HL-60 (cell line): ENCODE data around the gene RHOBTB1.

Experiments
- CTCF ChIP-seq: IDR thresholded peaks from one replicate; pipeline ENCODE4 v1.5.1; 2011; ENCODE audit warnings: low read length, control low read depth, inconsistent platforms; ENCODE audit not compliant: insufficient read depth
- GABPA ChIP-seq: IDR thresholded peaks from 2 replicates; pipeline ENCODE4 v1.6.1; 2012; ENCODE audit warnings: low read depth
- POLR2AphosphoS5 ChIP-seq: IDR thresholded peaks from 2 replicates; pipeline ENCODE4 v1.6.1; 2012; ENCODE audit warnings: low read depth
- SPI1 ChIP-seq: IDR thresholded peaks from 2 replicates; pipeline ENCODE4 v1.6.1; 2012; ENCODE audit warnings: low read depth, mild to moderate bottlenecking, borderline replicate concordance

DNA sequence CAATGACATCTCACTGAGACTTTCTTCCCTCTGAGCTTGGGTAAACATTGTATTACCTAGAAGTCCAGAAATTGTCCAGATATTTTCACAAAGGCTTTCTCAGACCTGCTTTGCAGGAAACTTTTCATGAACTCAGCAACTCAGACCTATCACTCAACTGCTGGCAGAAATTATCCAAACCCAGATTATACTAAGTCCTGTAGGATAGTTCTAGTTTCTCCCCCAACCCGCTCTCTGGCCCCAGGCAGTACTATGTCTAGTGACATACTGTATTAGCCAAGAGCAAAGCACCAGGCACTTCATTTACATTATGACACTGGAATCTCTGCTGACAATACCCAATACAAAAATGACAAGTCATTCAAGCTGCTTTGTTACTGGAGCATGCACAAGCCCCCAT, 75.0 kb downstream of the RHOBTB1 start:
- TF ChIP-seq POLR2AphosphoS5 (no peak), SPI1 (no peak), CTCF (no peak), GABPA (no peak)
